Neural cell (in vitro differentiated cells): Measurements from ENCODE around the gene ADORA1. TPM values are rescaled to one million over a fixed set of nuclear protein-coding genes. Genes with fewer than 3 reads are reported as not detected.

ENCODE experiments used
- H2AFZ ChIP-seq: fragments of 200-600, 300-800 bp; sonication (generic), shearing (Covaris generic); 2 replicates; pipeline ENCODE4 v1.6.0; 2014; ENCODE audit warnings: low read depth, mild to moderate bottlenecking, antibody characterized with exemption, low read length, moderate library complexity
- H3F3A ChIP-seq: fragments of 200-600 bp; shearing (Covaris generic); 2 replicates; pipeline ENCODE4 v1.6.1; 2016; ENCODE audit warnings: mild to moderate bottlenecking, moderate library complexity, mixed read lengths, antibody characterized with exemption, low read length; ENCODE audit not compliant: insufficient read depth, poor library complexity, severe bottlenecking
- H3K27ac ChIP-seq: fragments of 200-600, 300-800 bp; sonication (generic), shearing (Covaris generic); 2 replicates; pipeline ENCODE4 v1.5.1; 2014; ENCODE audit warnings: mild to moderate bottlenecking, low read length, moderate library complexity
- H3K27me3 ChIP-seq: fragments of 300-800, 200-600 bp; sonication (generic), shearing (Covaris generic); 2 replicates; pipeline ENCODE4 v1.6.0; 2014; ENCODE audit warnings: mild to moderate bottlenecking, low read depth, low read length, moderate library complexity; ENCODE audit not compliant: insufficient read depth
- H3K36me3 ChIP-seq: fragments of 300-800, 200-600 bp; sonication (generic), shearing (Covaris generic); 2 replicates; pipeline ENCODE4 v1.5.1; 2014; ENCODE audit warnings: mild to moderate bottlenecking, antibody characterized with exemption, low read length, moderate library complexity; ENCODE audit not compliant: insufficient read depth
- H3K4me2 ChIP-seq: fragments of 300-800, 200-600 bp; sonication (generic), shearing (Covaris generic); 2 replicates; pipeline ENCODE4 v1.6.0; 2014; ENCODE audit warnings: mild to moderate bottlenecking, low read length
- H3K4me3 ChIP-seq: fragments of 300-800, 200-600 bp; sonication (generic), shearing (Covaris generic); 2 replicates; pipeline ENCODE4 v1.5.1; 2014; ENCODE audit warnings: mild to moderate bottlenecking, low read length, moderate library complexity
- H3K79me2 ChIP-seq: fragments of 200-600 bp; shearing (Covaris generic); replicated peaks from 2 replicates; pipeline ENCODE4 v1.6.0; 2014; ENCODE audit warnings: mild to moderate bottlenecking, low read length, moderate library complexity; ENCODE audit not compliant: insufficient read depth
- H3K9ac ChIP-seq: fragments of 300-800, 200-600 bp; sonication (generic), shearing (Covaris generic); 2 replicates; pipeline ENCODE4 v1.6.1; 2016; ENCODE audit warnings: mild to moderate bottlenecking, low read length, mixed read lengths
- H3K9me2 ChIP-seq: fragments of 200-600 bp; shearing (Covaris generic); 2 replicates; pipeline ENCODE4 v1.6.1; 2016; ENCODE audit warnings: mild to moderate bottlenecking, low read length, mixed read lengths; ENCODE audit not compliant: insufficient read depth
- H3K9me3 ChIP-seq: fragments of 200-600, 300-800 bp; sonication (generic), shearing (Covaris generic); 2 replicates; pipeline ENCODE4 v1.6.1; 2016; ENCODE audit warnings: mild to moderate bottlenecking, mixed run types, low read length, moderate library complexity, mixed read lengths
- H4K20me1 ChIP-seq: fragments of 200-600 bp; shearing (Covaris generic); 2 replicates; pipeline ENCODE4 v1.6.1; 2016; ENCODE audit warnings: mild to moderate bottlenecking, mixed run types; ENCODE audit not compliant: insufficient read depth
- CTCF ChIP-seq: fragments of 450-650 bp; IDR thresholded peaks from 2 replicates; pipeline ENCODE4 v1.5.1; 2014; ENCODE audit warnings: antibody characterized with exemption, mild to moderate bottlenecking, moderate library complexity; ENCODE audit not compliant: poor library complexity, severe bottlenecking
- EP300 ChIP-seq: fragments of 450-650 bp; conservative IDR thresholded peaks from 2 replicates; pipeline ENCODE4 v1.6.1; 2014; ENCODE audit warnings: antibody characterized with exemption, mild to moderate bottlenecking, moderate library complexity; ENCODE audit not compliant: poor library complexity, severe bottlenecking
- EZH2 ChIP-seq: fragments of 200-600, 300-800 bp; shearing (Covaris generic), sonication (generic); IDR thresholded peaks from 2 replicates; pipeline ENCODE4 v1.6.1; 2014; ENCODE audit warnings: antibody characterized with exemption, low read length, borderline replicate concordance, mild to moderate bottlenecking; ENCODE audit not compliant: insufficient read depth, poor library complexity, severe bottlenecking
- MXI1 ChIP-seq: fragments of 450-650 bp; conservative IDR thresholded peaks from 2 replicates; pipeline ENCODE4 v1.6.1; 2014; ENCODE audit warnings: antibody characterized with exemption, mild to moderate bottlenecking; ENCODE audit not compliant: poor library complexity, severe bottlenecking
- POLR2AphosphoS5 ChIP-seq: IDR thresholded peaks from 2 replicates; pipeline ENCODE4 v1.6.1; 2012
- RAD21 ChIP-seq: fragments of 450-650 bp; conservative IDR thresholded peaks from 2 replicates; pipeline ENCODE4 v1.6.1; 2014; ENCODE audit warnings: antibody characterized with exemption, mild to moderate bottlenecking, moderate library complexity
- REST ChIP-seq: IDR thresholded peaks from 2 replicates; pipeline ENCODE4 v1.6.1; 2012; ENCODE audit warnings: borderline replicate concordance
- SMC3 ChIP-seq: fragments of 450-650 bp; conservative IDR thresholded peaks from 2 replicates; pipeline ENCODE4 v1.6.1; 2014; ENCODE audit warnings: antibody characterized with exemption, mild to moderate bottlenecking, moderate library complexity; ENCODE audit not compliant: poor library complexity
- TAF1 ChIP-seq: IDR thresholded peaks from 2 replicates; pipeline ENCODE4 v1.6.1; 2012; ENCODE audit warnings: low read depth
- polyA plus RNA-seq: library from polyadenylated mRNA; depleted of rRNA; stranded (reverse); fragments of >200 nt; gene quantifications from 2 replicates; pipeline ENCODE4 v1.2.3, GENCODE V29; 2014

Gene ADORA1
- polyA plus RNA-seq, 1 donor from 2014 or later, result 7.2 TPM

GRCh38 chr1:203165800-203166161 lies 38.3 kb downstream of the ADORA1 start:
- no peaks in the 10 kb centered on the region for H3K9me3 ChIP-seq
- H3K27ac ChIP-seq, result no peak overlapping the region
- TF ChIP-seq MXI1, result no peak
- H3F3A ChIP-seq, result no peaks in the 10 kb centered on the region
- H3K9me2 ChIP-seq, result no peaks in the 10 kb centered on the region
- no peaks in the 10 kb centered on the region for H3K79me2 ChIP-seq
- H3K4me2 ChIP-seq, result no peak overlapping the region
- H2AFZ ChIP-seq, result no peak overlapping the region
- no peak overlapping the region for H3K4me3 ChIP-seq
- no peak overlapping the region for H3K9ac ChIP-seq
- no peaks in the 10 kb centered on the region for H3K27me3 ChIP-seq
- no peaks in the 10 kb centered on the region for H4K20me1 ChIP-seq
- H3K36me3 ChIP-seq, result peaks cover 4% of the 10 kb centered on the region

- H3K9ac ChIP-seq, result no peak overlapping the region
- H3K9me2 ChIP-seq, result no peaks in the 10 kb centered on the region
- H3K79me2 ChIP-seq, result no peaks in the 10 kb centered on the region
- no peak overlapping the region for H3K4me3 ChIP-seq
- H4K20me1 ChIP-seq, result no peaks in the 10 kb centered on the region
- no peak overlapping the region for H2AFZ ChIP-seq
- no peak overlapping the region for H3K27ac ChIP-seq
- TF ChIP-seq EP300 (no peak), SMC3 (no peak), EZH2 (no peak), POLR2AphosphoS5 (no peak), REST (no peak), RAD21 (no peak), CTCF (no peak), TAF1 (no peak), MXI1 (no peak)
- H3K4me2 ChIP-seq, result no peak overlapping the region
- H3K27me3 ChIP-seq, result no peaks in the 10 kb centered on the region
- no peaks in the 10 kb centered on the region for H3F3A ChIP-seq
- H3K9me3 ChIP-seq, result no peaks in the 10 kb centered on the region
- H3K36me3 ChIP-seq, result peaks cover 4% of the 10 kb centered on the region
Measured at GRCh38 chr1:203166192-203166940, 38.8 kb downstream of the ADORA1 start.
